HL-60 (cell line): ENCODE results near the gene WNT2.

Source experiments
- DNase-seq, 2 experiments: peaks; one replicate each; pipeline ENCODE4 v3.0.0-alpha.2; 2010 to 2020; ENCODE audit warnings: low read depth in 1 of 2, low spot score in 1 of 2
- H3K27ac ChIP-seq: fragments of 250-450 bp; sonication (Bioruptor Pico); replicated peaks from 2 replicates; pipeline ENCODE4 v1.5.1; 2020; ENCODE audit warnings: mild to moderate bottlenecking, moderate library complexity
- H3K27me3 ChIP-seq: fragments of 250-450 bp; sonication (Bioruptor Pico); 2 replicates; pipeline ENCODE4 v1.5.1; 2021; ENCODE audit warnings: mild to moderate bottlenecking, moderate library complexity; ENCODE audit not compliant: insufficient read depth, poor library complexity, severe bottlenecking
- H3K4me3 ChIP-seq: replicated peaks from 2 replicates; pipeline ENCODE4 v1.5.1; 2011; ENCODE audit warnings: mild to moderate bottlenecking, control low read depth, low read length; ENCODE audit not compliant: insufficient read depth
- GABPA ChIP-seq: IDR thresholded peaks from 2 replicates; pipeline ENCODE4 v1.6.1; 2012; ENCODE audit warnings: low read depth
- POLR2AphosphoS5 ChIP-seq: IDR thresholded peaks from 2 replicates; pipeline ENCODE4 v1.6.1; 2012; ENCODE audit warnings: low read depth
- SPI1 ChIP-seq: IDR thresholded peaks from 2 replicates; pipeline ENCODE4 v1.6.1; 2012; ENCODE audit warnings: low read depth, mild to moderate bottlenecking, borderline replicate concordance
- long read RNA-seq: library from polyadenylated mRNA; unstranded; transcript quantifications from one replicate; pipeline ENCODE4 v2.0.0, GENCODE V29; 2020
- TF ChIP-seq, protein P1 (sequence below): IDR thresholded peaks from 2 replicates; pipeline ENCODE4 v1.6.1; 2012; ENCODE audit warnings: low read depth; ENCODE audit not compliant: insufficient replicate concordance
- TF ChIP-seq, protein P2 (sequence below): IDR thresholded peaks from one replicate; pipeline ENCODE4 v1.5.1; 2011; ENCODE audit warnings: low read length, control low read depth, inconsistent platforms; ENCODE audit not compliant: insufficient read depth

The WNT2 gene
- long read RNA-seq, result 0 reads

DNA sequence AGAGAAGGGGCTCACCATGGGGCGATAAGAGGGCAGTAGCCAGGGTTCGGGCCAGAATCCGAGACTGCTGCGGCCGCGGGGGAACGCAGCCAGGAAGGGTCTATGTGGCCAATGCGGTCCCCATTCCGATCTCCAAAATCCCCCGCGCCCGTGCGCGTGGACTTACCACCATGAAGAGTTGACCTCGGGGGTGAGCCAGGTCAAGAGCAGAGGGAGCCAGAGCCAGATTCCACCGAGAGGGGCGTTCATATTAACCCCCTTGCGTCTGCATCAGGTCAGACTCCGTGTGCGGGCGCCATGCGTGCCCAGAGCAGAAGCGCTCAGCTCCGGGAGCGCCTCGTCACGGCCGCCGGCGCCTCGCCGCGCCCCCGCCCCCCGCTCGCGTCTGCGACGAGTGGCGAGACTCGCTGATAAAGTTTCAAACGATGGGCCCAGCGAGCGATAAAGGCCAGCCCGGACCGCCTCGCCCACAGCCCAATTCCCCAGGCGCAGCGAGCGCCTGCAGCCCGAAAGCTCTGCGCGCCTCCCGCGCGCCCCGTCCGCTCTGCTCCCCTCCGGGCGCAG lies at the start of gene WNT2:
TSS of gene WNT2 (minus strand) at position 318 of the 564 bp plus-strand sequence. CDS start at position 249, 69 bp downstream.
- no peak within 1 kb of the TSS for H3K4me3 ChIP-seq
- TF ChIP-seq GABPA, result no peak
- TF ChIP-seq, protein P1, sequence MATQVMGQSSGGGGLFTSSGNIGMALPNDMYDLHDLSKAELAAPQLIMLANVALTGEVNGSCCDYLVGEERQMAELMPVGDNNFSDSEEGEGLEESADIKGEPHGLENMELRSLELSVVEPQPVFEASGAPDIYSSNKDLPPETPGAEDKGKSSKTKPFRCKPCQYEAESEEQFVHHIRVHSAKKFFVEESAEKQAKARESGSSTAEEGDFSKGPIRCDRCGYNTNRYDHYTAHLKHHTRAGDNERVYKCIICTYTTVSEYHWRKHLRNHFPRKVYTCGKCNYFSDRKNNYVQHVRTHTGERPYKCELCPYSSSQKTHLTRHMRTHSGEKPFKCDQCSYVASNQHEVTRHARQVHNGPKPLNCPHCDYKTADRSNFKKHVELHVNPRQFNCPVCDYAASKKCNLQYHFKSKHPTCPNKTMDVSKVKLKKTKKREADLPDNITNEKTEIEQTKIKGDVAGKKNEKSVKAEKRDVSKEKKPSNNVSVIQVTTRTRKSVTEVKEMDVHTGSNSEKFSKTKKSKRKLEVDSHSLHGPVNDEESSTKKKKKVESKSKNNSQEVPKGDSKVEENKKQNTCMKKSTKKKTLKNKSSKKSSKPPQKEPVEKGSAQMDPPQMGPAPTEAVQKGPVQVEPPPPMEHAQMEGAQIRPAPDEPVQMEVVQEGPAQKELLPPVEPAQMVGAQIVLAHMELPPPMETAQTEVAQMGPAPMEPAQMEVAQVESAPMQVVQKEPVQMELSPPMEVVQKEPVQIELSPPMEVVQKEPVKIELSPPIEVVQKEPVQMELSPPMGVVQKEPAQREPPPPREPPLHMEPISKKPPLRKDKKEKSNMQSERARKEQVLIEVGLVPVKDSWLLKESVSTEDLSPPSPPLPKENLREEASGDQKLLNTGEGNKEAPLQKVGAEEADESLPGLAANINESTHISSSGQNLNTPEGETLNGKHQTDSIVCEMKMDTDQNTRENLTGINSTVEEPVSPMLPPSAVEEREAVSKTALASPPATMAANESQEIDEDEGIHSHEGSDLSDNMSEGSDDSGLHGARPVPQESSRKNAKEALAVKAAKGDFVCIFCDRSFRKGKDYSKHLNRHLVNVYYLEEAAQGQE, result no peak
- no peak for TF ChIP-seq SPI1
- TF ChIP-seq POLR2AphosphoS5, result no peak
- DNase-seq, result no peak
- peaks cover 52% of the 10 kb centered on the region for H3K27me3 ChIP-seq
- no peak within 1 kb of the TSS for H3K27ac ChIP-seq

DNA sequence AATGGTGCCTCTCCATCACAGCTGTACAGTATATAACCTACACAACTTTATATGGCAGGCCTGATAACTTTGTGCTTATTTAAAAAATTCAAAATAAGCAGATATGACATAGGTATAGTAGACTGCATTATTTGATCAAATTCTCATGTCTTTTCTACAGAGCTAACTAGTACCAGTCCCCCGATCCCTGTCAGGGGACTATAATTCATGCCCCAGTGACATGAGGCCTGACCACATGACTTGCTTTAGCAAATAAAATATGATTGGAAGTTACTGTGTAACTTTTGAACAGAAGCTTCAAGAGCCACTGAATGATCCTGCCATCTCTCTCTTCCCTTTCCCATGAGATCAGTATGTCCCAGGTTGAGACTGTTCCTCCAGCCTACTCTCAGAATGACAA lies 49.2 kb upstream of the WNT2 start:
- DNase-seq, result no peak
- no peaks in the 10 kb centered on the region for H3K27me3 ChIP-seq
- no peak overlapping the region for H3K4me3 ChIP-seq
- no peak for TF ChIP-seq POLR2AphosphoS5
- TF ChIP-seq SPI1, result no peak
- TF ChIP-seq, protein P1, result no peak
- TF ChIP-seq, protein P2, sequence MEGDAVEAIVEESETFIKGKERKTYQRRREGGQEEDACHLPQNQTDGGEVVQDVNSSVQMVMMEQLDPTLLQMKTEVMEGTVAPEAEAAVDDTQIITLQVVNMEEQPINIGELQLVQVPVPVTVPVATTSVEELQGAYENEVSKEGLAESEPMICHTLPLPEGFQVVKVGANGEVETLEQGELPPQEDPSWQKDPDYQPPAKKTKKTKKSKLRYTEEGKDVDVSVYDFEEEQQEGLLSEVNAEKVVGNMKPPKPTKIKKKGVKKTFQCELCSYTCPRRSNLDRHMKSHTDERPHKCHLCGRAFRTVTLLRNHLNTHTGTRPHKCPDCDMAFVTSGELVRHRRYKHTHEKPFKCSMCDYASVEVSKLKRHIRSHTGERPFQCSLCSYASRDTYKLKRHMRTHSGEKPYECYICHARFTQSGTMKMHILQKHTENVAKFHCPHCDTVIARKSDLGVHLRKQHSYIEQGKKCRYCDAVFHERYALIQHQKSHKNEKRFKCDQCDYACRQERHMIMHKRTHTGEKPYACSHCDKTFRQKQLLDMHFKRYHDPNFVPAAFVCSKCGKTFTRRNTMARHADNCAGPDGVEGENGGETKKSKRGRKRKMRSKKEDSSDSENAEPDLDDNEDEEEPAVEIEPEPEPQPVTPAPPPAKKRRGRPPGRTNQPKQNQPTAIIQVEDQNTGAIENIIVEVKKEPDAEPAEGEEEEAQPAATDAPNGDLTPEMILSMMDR, result no peak
- H3K27ac ChIP-seq, result no peak overlapping the region

DNA sequence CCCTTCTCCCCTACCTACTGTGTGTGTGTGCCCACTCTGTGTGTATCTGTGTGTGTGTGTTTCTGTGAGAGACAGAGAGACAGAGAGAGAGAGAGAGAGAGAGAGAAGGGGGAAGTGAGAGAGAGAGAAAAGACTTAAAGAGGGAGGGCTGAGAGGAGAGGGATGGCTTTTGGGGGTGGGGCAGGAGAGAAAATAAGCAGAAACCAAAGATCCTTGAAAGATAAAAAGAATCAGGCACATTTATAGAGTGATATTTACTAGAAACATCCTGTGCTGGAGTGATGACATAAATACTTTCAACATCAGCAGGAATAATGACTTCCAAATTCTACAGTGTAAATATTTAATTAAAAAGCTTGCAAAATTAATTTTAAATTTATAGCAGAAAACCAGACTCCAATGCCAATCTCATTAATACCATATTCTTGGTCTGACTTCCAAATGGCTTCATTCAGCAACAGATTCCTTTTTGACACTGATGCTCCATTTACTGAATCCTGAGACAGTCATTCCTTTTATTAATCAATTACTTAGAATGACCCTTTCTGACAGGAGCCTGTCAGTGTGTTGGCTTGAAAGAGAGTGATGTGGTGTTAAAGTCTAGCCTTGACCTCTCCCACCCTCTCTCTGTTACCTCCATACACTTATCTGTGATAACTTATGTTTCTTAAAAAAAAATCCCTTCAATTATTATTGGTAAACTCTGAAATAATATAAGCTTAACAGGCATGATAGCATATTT lies 41.7 kb upstream of the WNT2 start:
- Histone ChIP-seq H3K27me3 (peaks cover 4% of the 10 kb centered on the region), H3K27ac (no peak overlapping the region), H3K4me3 (no peak overlapping the region)
- DNase-seq, result no peak
- TF ChIP-seq, protein P1, result no peak
- TF ChIP-seq POLR2AphosphoS5 (no peak), GABPA (no peak), SPI1 (no peak)
- TF ChIP-seq, protein P2, result no peak
